HG03280 (cell line): ENCODE measurements around the gene BLMH.

Experiments used
- ATAC-seq: cut with Tn5 transposase; IDR thresholded peaks from one replicate; pipeline ENCODE4 v1.9.1; 2021; ENCODE audit warnings: mild to moderate bottlenecking, moderate library complexity; ENCODE audit not compliant: unreplicated experiment

BLMH gene, protein sequence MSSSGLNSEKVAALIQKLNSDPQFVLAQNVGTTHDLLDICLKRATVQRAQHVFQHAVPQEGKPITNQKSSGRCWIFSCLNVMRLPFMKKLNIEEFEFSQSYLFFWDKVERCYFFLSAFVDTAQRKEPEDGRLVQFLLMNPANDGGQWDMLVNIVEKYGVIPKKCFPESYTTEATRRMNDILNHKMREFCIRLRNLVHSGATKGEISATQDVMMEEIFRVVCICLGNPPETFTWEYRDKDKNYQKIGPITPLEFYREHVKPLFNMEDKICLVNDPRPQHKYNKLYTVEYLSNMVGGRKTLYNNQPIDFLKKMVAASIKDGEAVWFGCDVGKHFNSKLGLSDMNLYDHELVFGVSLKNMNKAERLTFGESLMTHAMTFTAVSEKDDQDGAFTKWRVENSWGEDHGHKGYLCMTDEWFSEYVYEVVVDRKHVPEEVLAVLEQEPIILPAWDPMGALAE

DNA sequence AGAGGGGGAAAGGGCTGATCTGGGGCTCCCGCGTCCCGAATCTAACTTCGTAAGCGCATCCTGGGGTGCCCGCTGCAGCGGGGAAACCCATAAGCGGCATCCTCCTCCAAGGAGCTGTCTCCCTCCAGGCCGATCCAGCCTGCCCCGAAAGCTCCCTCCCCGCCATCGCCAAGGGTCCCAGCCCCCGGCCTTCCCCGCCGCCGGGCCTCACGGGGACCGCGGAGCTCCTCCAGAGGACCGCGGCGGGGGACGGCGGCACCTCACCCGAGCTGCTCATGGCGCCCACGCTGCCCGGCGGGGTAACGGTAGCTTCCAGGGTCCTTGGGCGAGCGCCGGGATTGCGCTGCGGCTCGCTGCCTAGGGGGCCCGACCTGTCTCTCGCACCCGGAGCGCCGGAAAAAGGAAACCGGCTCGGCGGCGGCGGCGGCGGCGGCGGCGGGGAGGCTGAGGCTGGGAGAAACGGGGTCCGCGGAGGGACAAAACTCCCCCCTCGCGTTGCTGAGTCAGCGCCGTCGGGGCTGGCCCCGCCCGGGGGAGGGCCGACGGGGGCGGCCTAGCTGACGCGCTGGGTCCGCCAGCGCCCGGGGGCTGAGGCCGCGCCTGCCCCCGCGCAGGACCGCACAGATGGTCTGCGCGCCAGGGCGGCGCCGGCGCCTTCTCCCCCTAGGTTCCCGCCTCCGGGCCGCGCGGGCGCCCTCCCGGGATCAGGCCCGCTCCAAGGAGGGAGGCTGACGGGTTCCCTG lies at the start of gene BLMH:
BLMH (minus strand) TSS at position 402 of the 743 bp plus-strand sequence; CDS start at position 277, 125 bp downstream.
- peak; percentile 83 for ATAC-seq

- no peak for ATAC-seq
Observed at GRCh38 chr17:30340801-30341356, 49.1 kb upstream of the BLMH start.

GRCh38 chr17:30339086-30339485 lies 47.3 kb upstream of the BLMH start:
- ATAC-seq, result no peak

DNA sequence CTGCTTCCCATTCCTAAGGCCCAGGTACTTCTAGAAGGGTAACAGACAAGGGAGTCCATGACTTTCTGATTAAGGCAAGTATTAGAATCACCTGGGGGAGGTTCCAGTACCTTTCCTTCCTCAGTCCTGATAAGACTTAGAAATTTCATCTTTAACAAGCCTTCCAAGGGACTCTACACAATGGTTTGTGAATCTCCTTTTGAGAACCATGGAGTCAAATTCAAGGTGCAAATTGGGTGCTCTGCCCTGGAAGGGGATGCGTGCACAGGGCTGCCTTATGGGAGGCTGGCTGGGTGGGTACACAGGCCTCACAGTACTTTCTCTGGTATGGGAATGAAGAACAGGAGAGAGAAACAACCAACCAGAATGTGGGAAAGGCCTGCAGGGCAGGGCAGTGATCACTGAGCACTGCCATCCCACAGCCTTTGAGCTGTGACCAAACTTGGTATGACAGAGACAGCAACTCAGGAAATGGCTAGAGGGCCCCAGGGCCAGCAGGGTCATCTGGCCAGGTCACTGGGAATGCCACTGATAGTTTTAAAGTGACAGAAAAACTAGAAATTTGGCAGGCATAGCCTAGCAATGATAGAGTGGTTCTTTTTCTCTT lies 45.8 kb upstream of the BLMH start:
- ATAC-seq, result no peak

DNA sequence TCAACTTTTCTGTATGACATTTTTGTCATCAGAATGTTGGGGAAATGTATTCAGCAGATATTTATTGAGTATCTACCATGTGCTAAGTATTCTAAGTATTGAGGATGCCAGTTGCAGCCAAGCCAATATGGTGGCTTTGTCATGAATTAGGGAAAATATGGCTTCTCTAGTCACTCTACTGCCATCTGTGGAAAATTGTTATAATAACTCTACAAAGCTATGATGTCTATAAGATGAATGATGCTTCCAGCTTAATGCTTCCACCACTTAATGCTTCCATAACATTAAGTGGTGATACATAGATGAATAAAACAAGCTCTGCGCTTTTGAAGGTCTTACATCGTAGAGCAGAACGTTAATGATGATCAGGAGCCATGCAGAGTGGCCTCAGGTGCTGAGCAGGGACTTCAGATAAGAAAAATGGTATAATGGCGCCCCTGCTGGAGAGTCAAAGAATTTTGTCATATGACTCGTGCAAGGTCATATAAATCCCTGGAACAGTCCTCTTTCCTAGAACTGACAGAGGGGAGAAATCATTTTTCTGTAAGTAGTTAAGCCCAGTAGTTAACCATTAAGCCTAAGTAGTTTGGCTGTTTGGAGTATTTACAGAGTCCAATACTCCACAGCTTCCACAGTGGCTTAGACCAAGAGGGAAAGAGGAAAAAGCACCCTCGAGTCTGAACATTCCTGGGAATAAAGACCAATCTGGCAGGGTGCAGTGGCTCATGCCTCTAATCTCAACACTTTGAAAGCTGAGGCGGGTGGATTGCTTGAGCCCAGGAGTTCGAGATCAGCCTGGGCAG lies 44.8 kb upstream of the BLMH start:
- no peak for ATAC-seq

DNA sequence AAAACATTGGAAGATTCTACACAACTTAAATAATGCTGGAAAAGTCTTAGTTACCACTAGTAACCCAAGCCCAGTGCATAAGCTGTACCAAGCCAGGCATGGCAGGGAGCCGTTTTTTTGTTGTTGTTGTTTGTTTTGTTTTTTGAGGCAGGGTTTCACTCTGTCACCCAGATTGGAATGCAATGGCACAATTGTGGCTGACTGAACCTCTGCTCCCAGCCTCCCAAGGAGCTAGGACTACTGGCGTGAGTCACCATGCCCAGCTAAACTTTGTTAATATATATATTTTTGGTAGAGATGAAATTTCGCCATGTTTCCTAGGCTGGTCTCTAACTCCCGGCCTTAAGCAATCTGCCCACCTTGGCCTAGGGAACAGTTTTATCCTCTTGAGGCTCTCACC lies 42.7 kb upstream of the BLMH start:
- ATAC-seq, result no peak

DNA sequence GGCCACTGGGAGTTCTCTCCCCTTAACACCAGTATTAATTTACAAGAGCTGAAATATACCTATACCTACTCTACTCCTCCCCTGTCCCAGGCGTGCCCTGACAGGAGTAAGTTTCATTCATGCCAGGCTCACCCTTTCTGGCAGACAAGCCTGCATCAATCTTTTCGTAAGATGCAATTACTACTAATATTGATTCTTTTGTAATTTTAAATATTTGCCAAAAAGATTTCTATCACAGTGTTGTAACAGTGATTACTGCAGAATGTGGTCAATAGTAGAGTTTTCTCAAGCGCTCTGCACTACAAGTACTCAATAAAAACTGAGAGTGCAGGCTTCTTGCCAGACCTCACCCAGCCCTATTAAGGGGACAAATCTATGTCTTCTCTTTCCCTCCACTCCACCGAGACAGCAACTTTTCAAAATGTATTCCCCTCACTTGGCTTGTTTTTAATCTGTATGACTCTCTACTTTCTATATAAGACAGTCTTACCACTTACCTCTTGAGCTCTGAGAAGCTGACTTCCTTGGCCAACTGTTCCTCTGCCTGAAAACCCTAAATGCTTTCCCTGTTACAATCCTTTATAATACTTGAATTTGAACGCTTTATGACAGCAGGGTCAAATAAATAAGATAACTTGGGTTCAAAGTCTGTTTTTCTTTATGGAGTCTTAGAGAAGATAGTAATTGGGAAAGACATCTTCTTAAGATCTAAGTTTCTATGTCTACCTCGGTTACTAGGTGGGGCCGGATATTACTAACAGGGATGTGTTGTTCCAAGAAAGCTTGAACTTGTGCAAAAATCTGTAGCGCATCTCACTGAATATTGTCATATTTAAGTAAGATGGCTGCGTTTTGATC lies 42.0 kb upstream of the BLMH start, which contains the start of gene TMIGD1:
TMIGD1 (minus strand) TSS at position 555 of the 858 bp plus-strand sequence. CDS start 1,924 bp downstream, outside the sequence.
- ATAC-seq, result no peak

DNA sequence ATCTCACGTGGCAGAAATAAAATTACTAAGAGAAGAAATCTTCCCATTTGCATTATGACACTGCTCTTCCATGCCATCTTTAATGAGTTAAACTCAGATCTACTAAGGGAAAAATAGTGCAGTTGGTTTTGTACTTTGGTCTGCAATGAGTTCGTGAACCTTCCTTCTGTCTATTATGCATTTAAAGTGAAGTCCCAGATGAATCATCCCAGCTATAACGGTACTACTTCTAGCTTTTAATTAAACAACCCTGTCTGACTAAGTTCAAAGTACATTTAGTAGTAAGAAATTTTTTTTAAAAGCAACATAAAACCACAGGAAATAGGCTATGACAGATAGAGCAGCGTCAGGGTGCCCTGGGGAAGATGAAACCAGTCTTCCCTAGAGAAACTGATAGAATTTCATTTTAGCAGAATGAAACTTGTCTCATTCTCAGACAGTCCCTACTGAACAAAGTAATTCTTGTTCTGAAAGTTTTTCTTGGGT lies 40.4 kb upstream of the BLMH start:
- ATAC-seq, result no peak

DNA sequence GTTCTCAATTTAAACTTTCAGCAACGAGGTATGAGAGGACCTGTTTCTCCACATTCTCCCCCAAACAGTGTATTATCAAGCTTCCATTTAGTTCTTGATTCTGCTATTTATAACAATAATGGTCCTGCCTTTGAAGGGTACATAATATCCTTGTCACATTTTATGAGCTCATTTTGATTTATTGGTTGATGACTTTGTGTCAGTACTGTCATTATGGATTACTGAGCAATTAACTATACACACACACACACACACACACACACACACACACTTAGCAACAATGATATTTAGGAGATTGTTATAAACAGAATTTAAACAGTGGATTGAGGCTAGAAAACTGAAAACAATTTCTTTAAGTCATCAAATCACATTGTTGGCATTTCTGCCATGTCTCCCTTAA lies 35.1 kb upstream of the BLMH start:
- no peak for ATAC-seq

GRCh38 chr17:30324723-30325122 lies 33.0 kb upstream of the BLMH start:
- no peak for ATAC-seq

GRCh38 chr17:30323895-30324319 lies 32.2 kb upstream of the BLMH start:
- no peak for ATAC-seq

- no peak for ATAC-seq
Observed at GRCh38 chr17:30323262-30323894, 31.6 kb upstream of the BLMH start.

DNA sequence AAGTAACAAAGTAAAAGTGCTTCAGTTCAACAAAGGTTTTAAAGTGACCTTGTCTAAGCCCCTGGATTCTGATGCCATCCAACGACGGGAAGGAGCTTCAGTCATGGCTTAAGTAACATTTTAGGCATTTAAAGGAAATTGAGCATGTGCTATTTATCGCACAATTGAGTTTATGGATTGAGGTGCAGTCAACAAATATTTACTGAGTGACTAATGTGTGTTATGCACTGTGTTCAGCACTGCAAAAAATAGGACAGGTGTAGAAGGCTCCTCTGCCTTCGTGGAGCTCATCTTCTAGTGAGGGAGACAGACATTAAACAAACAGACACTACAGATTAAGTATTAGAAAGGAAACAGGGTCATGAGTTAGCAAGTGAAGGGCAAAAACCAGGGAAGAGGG lies 29.6 kb upstream of the BLMH start:
- ATAC-seq, result no peak

DNA sequence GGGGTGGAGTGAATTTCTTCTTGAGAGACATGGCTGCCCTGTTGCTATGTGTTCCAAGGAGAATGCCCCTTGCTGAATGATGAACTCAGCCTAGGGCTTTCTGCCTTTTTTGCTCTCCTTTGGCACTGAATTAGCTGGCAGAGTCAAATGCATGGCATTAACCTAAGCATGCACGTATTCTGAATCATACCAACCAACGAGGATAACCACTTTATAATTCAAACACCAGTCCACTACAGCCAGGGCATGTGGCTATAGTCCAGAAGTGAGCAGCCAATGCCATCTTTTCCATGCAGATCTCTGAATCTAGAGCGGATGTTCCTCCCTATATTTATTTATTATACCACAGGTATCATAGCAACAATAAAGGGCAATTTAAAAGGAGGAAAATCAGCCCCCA lies 26.4 kb upstream of the BLMH start:
- no peak for ATAC-seq

- ATAC-seq, result no peak
Observed at GRCh38 chr17:30316736-30317135, 25.0 kb upstream of the BLMH start.

DNA sequence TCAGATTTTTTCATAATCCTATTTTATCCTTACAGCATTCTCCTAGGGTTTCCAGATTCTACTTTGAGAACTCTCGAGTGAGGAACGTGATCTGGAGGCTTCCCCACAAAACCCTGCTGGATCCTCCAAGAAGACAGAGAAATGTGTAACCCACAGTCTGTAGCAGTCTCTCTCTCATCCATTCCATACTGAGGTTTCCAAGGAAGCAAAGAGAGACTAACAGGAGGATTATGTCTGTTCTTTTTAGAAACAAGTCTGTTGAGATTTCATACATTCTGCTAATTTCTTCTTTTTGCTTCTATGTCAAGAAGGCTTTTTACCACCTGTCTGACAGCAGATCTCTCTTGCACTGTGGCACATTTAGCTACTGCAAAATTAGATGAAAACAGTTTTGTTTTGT lies 23.4 kb upstream of the BLMH start:
- no peak for ATAC-seq

GRCh38 chr17:30314474-30314873 lies 22.7 kb upstream of the BLMH start:
- no peak for ATAC-seq

DNA sequence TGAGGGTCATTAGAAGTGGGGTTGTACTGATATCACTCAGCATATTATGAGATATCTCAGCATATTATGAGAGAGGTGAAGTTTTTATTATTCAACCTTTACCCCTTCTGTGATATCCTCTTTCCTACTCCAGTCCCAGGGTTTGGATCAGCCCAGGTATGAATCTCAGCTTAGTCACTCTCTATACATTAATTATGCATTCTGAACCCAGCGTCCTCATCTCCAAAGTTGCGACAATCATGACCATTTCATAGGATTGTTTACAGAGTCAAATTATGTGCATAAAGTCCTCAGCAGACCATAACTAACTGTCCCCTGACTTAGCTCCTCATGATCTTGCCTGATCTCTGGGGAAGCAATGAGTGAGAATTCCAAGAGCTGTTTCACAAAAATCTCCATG lies 20.5 kb upstream of the BLMH start:
- ATAC-seq, result no peak

DNA sequence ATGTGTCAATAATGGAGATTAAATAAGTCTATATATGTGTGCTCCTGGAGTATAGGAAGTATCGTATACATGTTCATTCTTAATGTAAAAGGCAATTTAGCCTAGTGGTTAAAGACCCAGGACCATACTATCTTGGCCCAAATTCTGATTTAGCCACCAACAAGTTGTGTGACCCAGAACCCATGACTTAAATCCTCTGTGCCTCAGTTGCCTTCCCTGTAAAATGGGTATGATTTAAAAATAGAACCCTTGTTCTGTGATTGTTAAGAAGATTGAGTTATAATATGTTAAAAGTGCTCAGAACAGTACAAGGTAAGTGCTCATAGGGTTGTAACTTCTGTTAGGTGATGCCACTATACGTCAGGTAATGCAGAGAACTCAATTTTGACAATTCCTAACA lies 18.8 kb upstream of the BLMH start:
- ATAC-seq, result no peak
